IMR-90 (cell line): ENCODE data around the gene TGFBR2. TPM values are rescaled to one million over a fixed set of nuclear protein-coding genes. Genes with fewer than 3 reads are reported as not detected.

ENCODE experiments used
- ATAC-seq: fragments of 200-7000 bp; cut with Tn5 transposase; 2 replicates; pipeline ENCODE4 v1.9.1; 2020; ENCODE audit warnings: low read depth, mild to moderate bottlenecking, moderate library complexity
- BruUV-seq: library from RNA; stranded (reverse); fragments of 400-500 nt; replicated peaks from 2 replicates; lab custom pipeline; 2021; lab: Mats Ljungman, UMichigan
- CTCF ChIA-PET: fragments of 300-600 bp; formaldehyde crosslinking; extraction: SDS; loops from one replicate; lab custom pipeline; 2021; ENCODE audit warnings: antibody characterized with exemption; lab: Yijun Ruan, JAX
- POLR2A ChIA-PET: fragments of 300-600 bp; sonication (Branson Sonifier 250); formaldehyde crosslinking; loops from one replicate; lab custom pipeline; 2022; ENCODE audit warnings: antibody characterized with exemption; ENCODE audit not compliant: unreplicated experiment; lab: Charles Lee
- DNase-seq: peaks from one replicate; pipeline ENCODE4 v3.0.0; 2013
- H2AFZ ChIP-seq: replicated peaks from 2 replicates; pipeline ENCODE3; 2013; ENCODE audit warnings: low read length, mild to moderate bottlenecking; ENCODE audit not compliant: poor library complexity
- H2AK5ac ChIP-seq: 2 replicates; pipeline ENCODE4 v1.6.1; 2013; ENCODE audit warnings: low read depth, low read length, inconsistent platforms
- H2AK9ac ChIP-seq: replicated peaks from 2 replicates; pipeline ENCODE3; 2013; ENCODE audit warnings: mild to moderate bottlenecking, low read depth, low read length, moderate library complexity; ENCODE audit not compliant: poor library complexity
- H2BK120ac ChIP-seq: 2 replicates; pipeline ENCODE4 v1.6.1; 2013; ENCODE audit warnings: low read depth, low read length, inconsistent platforms
- H2BK15ac ChIP-seq: 3 replicates; pipeline ENCODE4 v1.6.1; 2013; ENCODE audit warnings: low read depth, low read length, inconsistent platforms
- H2BK20ac ChIP-seq: 2 replicates; pipeline ENCODE4 v1.6.1; 2013; ENCODE audit warnings: low read depth, mild to moderate bottlenecking, inconsistent platforms, low read length, moderate library complexity
- H2BK5ac ChIP-seq: 2 replicates; pipeline ENCODE4 v1.6.1; 2013; ENCODE audit warnings: mild to moderate bottlenecking, low read depth, low read length, inconsistent platforms; ENCODE audit not compliant: poor library complexity, severe bottlenecking
- H3K14ac ChIP-seq: replicated peaks from 2 replicates; pipeline ENCODE4 v1.6.1; 2013; ENCODE audit warnings: low read depth, low read length, inconsistent platforms
- H3K18ac ChIP-seq: 2 replicates; pipeline ENCODE4 v1.6.1; 2013; ENCODE audit warnings: low read depth, low read length, control low read depth
- H3K23ac ChIP-seq: 2 replicates; pipeline ENCODE4 v1.6.1; 2013; ENCODE audit warnings: low read depth, low read length, inconsistent platforms
- H3K27ac ChIP-seq: 2 replicates; pipeline ENCODE4 v1.5.1; 2013; ENCODE audit warnings: mild to moderate bottlenecking, control low read depth, low read length; ENCODE audit not compliant: insufficient read depth
- H3K27me3 ChIP-seq: 2 replicates; pipeline ENCODE4 v1.6.1; 2013; ENCODE audit warnings: low read length; ENCODE audit not compliant: control insufficient read depth, insufficient read depth
- H3K36me3 ChIP-seq: 2 replicates; pipeline ENCODE4 v1.6.1; 2013; ENCODE audit warnings: low read length, mixed read lengths; ENCODE audit not compliant: control insufficient read depth, insufficient read depth
- H3K4ac ChIP-seq: 2 replicates; pipeline ENCODE4 v1.6.1; 2013; ENCODE audit warnings: low read depth, low read length, inconsistent platforms
- H3K4me1 ChIP-seq: 2 replicates; pipeline ENCODE4 v1.6.1; 2013; ENCODE audit warnings: low read length, mixed read lengths; ENCODE audit not compliant: control insufficient read depth, insufficient read depth
- H3K4me2 ChIP-seq: 2 replicates; pipeline ENCODE4 v1.6.1; 2013; ENCODE audit warnings: low read depth, mild to moderate bottlenecking, control low read depth, low read length, moderate library complexity
- H3K4me3 ChIP-seq: 2 replicates; pipeline ENCODE4 v1.5.1; 2013; ENCODE audit warnings: low read depth, mild to moderate bottlenecking, control low read depth, low read length, moderate library complexity; ENCODE audit not compliant: insufficient read depth
- H3K56ac ChIP-seq: 2 replicates; pipeline ENCODE4 v1.6.1; 2013; ENCODE audit warnings: low read length, inconsistent platforms; ENCODE audit not compliant: insufficient read depth; ENCODE audit errors: extremely low read depth
- H3K79me1 ChIP-seq, 2 experiments: 2 replicates each; pipeline ENCODE4 v1.6.1; 2013; ENCODE audit warnings: low read length in 2 of 2, inconsistent platforms in 1 of 2, low read depth in 1 of 2
- H3K9ac ChIP-seq: 2 replicates; pipeline ENCODE4 v1.6.1; 2013; ENCODE audit warnings: low read depth, low read length, control low read depth
- H3K9me1 ChIP-seq: 2 replicates; pipeline ENCODE4 v1.6.1; 2013; ENCODE audit warnings: low read length, inconsistent platforms; ENCODE audit not compliant: insufficient read depth
- H3K9me3 ChIP-seq: 2 replicates; pipeline ENCODE4 v1.6.1; 2013; ENCODE audit warnings: low read length; ENCODE audit not compliant: control insufficient read depth, insufficient read depth
- H4K20me1 ChIP-seq: 2 replicates; pipeline ENCODE4 v1.6.1; 2013; ENCODE audit warnings: low read length, inconsistent platforms; ENCODE audit not compliant: insufficient read depth
- H4K5ac ChIP-seq: 2 replicates; pipeline ENCODE4 v1.6.1; 2013; ENCODE audit warnings: mild to moderate bottlenecking, low read depth, low read length, control low read depth
- H4K8ac ChIP-seq, 2 experiments: 2 replicates each; pipeline ENCODE4 v1.6.1; 2013; ENCODE audit warnings: low read depth in 2 of 2, low read length in 2 of 2, control low read depth in 1 of 2, inconsistent platforms in 1 of 2
- H4K91ac ChIP-seq: 2 replicates; pipeline ENCODE4 v1.6.1; 2013; ENCODE audit warnings: low read depth, low read length, inconsistent platforms; ENCODE audit not compliant: insufficient read depth
- BHLHE40 ChIP-seq: fragments of 150-350 bp; IDR thresholded peaks from 2 replicates; pipeline ENCODE4 v1.6.1; 2016; ENCODE audit warnings: mild to moderate bottlenecking, low read depth, low read length
- MAFK ChIP-seq: IDR thresholded peaks from 2 replicates; pipeline ENCODE4 v1.6.1; 2012; ENCODE audit warnings: low read depth, low read length, improper control_type of control experiment
- MXI1 ChIP-seq: IDR thresholded peaks from 2 replicates; pipeline ENCODE4 v1.6.1; 2012; ENCODE audit warnings: low read depth, mild to moderate bottlenecking, low read length, moderate library complexity, borderline replicate concordance
- RCOR1 ChIP-seq: IDR thresholded peaks from 2 replicates; pipeline ENCODE4 v1.6.1; 2012; ENCODE audit warnings: mild to moderate bottlenecking, low read length, improper control_type of control experiment; ENCODE audit not compliant: insufficient replicate concordance
- RFX5 ChIP-seq: IDR thresholded peaks from 2 replicates; pipeline ENCODE4 v1.8.0; 2012; ENCODE audit warnings: low read depth, mild to moderate bottlenecking, low read length, moderate library complexity
- WGBS, 2 experiments: methylation state at CpG; one replicate each; pipeline versions ENCODE4 v1.1.5 to v1.1.7; 2013; ENCODE audit warnings: missing lambda C conversion rate in 2 of 2; ENCODE audit not compliant: insufficient read length in 1 of 2; ENCODE audit errors: extremely low coverage in 2 of 2; 5-methylcytosine and 5-hydroxymethylcytosine counted together
- dilution Hi-C: fragments of 300-500 bp; cut with HindIII; formaldehyde crosslinking; loops from one replicate; pipeline ENCODE4 v1.14.3; 2018; ENCODE audit warnings: low sequenced_read_pairs; ENCODE audit not compliant: unreplicated experiment
- in situ Hi-C: fragments of 300-500 bp; cut with MboI; formaldehyde crosslinking; loops from 3 replicates; pipeline ENCODE4 v1.14.3; 2019; ENCODE audit warnings: low sequenced_read_pairs, inconsistent platforms, mixed read lengths
- intact Hi-C: fragments of 100-400 bp; cut with micrococcal nuclease; formaldehyde crosslinking; loops from 2 replicates; pipeline ENCODE4 v1.10.0; 2022
- polyA plus RNA-seq, 3 experiments: library from polyadenylated mRNA; depleted of rRNA; stranded (reverse); fragments of >200 nt; gene quantifications; 2 replicates each; pipeline ENCODE4 v1.2.3, GENCODE V29; 2012; ENCODE audit warnings: low replicate concordance in 1 of 3
- total RNA-seq: library from RNA; depleted of rRNA; stranded (reverse); fragments of >200 nt; gene quantifications from 2 replicates; pipeline ENCODE4 v1.2.3, GENCODE V29; 2012

TGFBR2 gene
- total and polyA plus RNA-seq, 2 of the 4 experiments (the other 2 are of a cell fraction) = 63.7 to 87.5 TPM

- ATAC-seq (no peak), DNase-seq (no peak)
- in situ Hi-C loops = loop anchor here (5.0 to 10.0 kb wide), 2 partner anchors 587 to 660 kb away; no protein-coding TSS in a partner anchor
- peaks cover 5 to 6% of the 10 kb centered on the region in 2 experiments; a peak in 1 of 4 replicates for H3K79me1 ChIP-seq
- no peak overlapping the region for H3K23ac ChIP-seq
- H3K9me1 ChIP-seq = no peaks in the 10 kb centered on the region
- H2AK5ac ChIP-seq = no peak overlapping the region
- no peak overlapping the region for H3K9ac ChIP-seq
- H2AK9ac ChIP-seq = no peak overlapping the region
- H3K4ac ChIP-seq = no peak overlapping the region
- no peak overlapping the region for H4K8ac ChIP-seq
- H2BK20ac ChIP-seq = no peak overlapping the region
- TF ChIP-seq MXI1 = no peak
- TF ChIP-seq RFX5 = no peak
- no peak for TF ChIP-seq BHLHE40
- no peak for TF ChIP-seq MAFK
- TF ChIP-seq RCOR1 = no peak
- no TSS peak for BruUV-seq
- H3K4me1 ChIP-seq = no peaks in the 10 kb centered on the region; the same call in 1 of the 2 replicates
- peaks cover 21% of the 10 kb centered on the region for H3K36me3 ChIP-seq
- H4K91ac ChIP-seq = no peak overlapping the region
- H4K20me1 ChIP-seq = no peaks in the 10 kb centered on the region
- no peak overlapping the region for H3K4me3 ChIP-seq
- intact Hi-C loops = loop anchor here (5.0 kb wide), 3 partner anchors 58 to 372 kb away; no protein-coding TSS in a partner anchor
- ChIA-PET CTCF (interaction anchor here (0.6 to 1.8 kb wide), 3 partner anchors 57 to 375 kb away, joined by 3 to 7 read pairs (median 4); no protein-coding TSS in a partner anchor), POLR2A (interaction anchor here (0.6 kb wide), 1 partner anchor 81 kb away, joined by 5 read pairs; no protein-coding TSS in a partner anchor)
- H3K27me3 ChIP-seq = no peaks in the 10 kb centered on the region
- no peaks in the 10 kb centered on the region for H3K9me3 ChIP-seq
- H3K27ac ChIP-seq = no peak overlapping the region
- H2BK120ac ChIP-seq = no peak overlapping the region
- no peak overlapping the region for H3K18ac ChIP-seq
- H2AFZ ChIP-seq = no peak overlapping the region
- no CpG with 5 or more reads among the region's 3 CpGs for WGBS, 2 experiments
- no peak overlapping the region for H3K14ac ChIP-seq
- H4K5ac ChIP-seq = no peak overlapping the region
- H3K56ac ChIP-seq = no peak overlapping the region
- dilution Hi-C loops = no loop called here
- H2BK5ac ChIP-seq = no peak overlapping the region
- no peak overlapping the region for H3K4me2 ChIP-seq
- no peak overlapping the region for H2BK15ac ChIP-seq
These were observed 88.3 kb downstream of the TGFBR2 start for GRCh38 chr3:30694668-30695067.
